GM20000 (cell line): ENCODE data around the gene SHCBP1L.
A peak's percentile ranks its signal among the peaks of the same experiment; 100 is the strongest.
"Not testable (repeated sequence)": the region's sequence is repeated elsewhere in the genome, so short reads cannot be mapped to it uniquely, and the experiment has no call there.

Experiments used
- DNase-seq: peaks from one replicate; pipeline ENCODE4 v3.0.0; 2012; ENCODE audit warnings: low spot score
- CTCF ChIP-seq: IDR thresholded peaks from 2 replicates; pipeline ENCODE4 v1.5.1; 2012; ENCODE audit warnings: mild to moderate bottlenecking, control low read depth; ENCODE audit errors: extremely low read depth, missing control alignments

Gene SHCBP1L

GRCh38 chr1:182910143-182910542, 42.8 kb downstream of the SHCBP1L start:
- DNase-seq, result no peak

GRCh38 chr1:182909578-182909977, 43.4 kb downstream of the SHCBP1L start:
- no peak for DNase-seq
- no peak for TF ChIP-seq CTCF

More at GRCh38 chr1:182910143-182910542, 42.8 kb downstream of the SHCBP1L start:
- TF ChIP-seq CTCF, result no peak

- no peak for DNase-seq
- no peak for TF ChIP-seq CTCF
Measured at GRCh38 chr1:182905321-182905720, 47.6 kb downstream of the SHCBP1L start.

- not testable (repeated sequence) for DNase-seq
Measured at GRCh38 chr1:182901946-182902345, 51.0 kb downstream of the SHCBP1L start.

GRCh38 chr1:182897696-182898095, 55.3 kb downstream of the SHCBP1L start:
- TF ChIP-seq CTCF, result no peak
- no peak for DNase-seq

- no peak for DNase-seq
- TF ChIP-seq CTCF, result no peak
Measured at GRCh38 chr1:182890927-182891610, 61.9 kb downstream of the SHCBP1L start.

GRCh38 chr1:182889997-182890396, 63.0 kb downstream of the SHCBP1L start:
- no peak for TF ChIP-seq CTCF
- peak; percentile 7 for DNase-seq

GRCh38 chr1:182888736-182889531, 64.0 kb downstream of the SHCBP1L start:
- no peak for TF ChIP-seq CTCF
- DNase-seq, result no peak
